ENCODE data around the gene MAP7D1.
"Not testable (repeated sequence)": the region's sequence is repeated elsewhere in the genome, so short reads cannot be mapped to it uniquely, and the experiment has no call there.

The MAP7D1 gene

GRCh38 chr1:36183309-36183856, 27.4 kb downstream of the MAP7D1 start:
- H3K4me3 ChIP-seq (ENCODE audit: low read depth, low read length): no peak overlapping the region
- DNase-seq (ENCODE audit: low read depth): no peak

GRCh38 chr1:36187800-36188593, 32.0 kb downstream of the MAP7D1 start:
- peak; percentile 81 for DNase-seq (ENCODE audit: low read depth)
- no peak overlapping the region for H3K4me3 ChIP-seq (ENCODE audit: low read depth, low read length)

GRCh38 chr1:36196805-36197204, 40.8 kb downstream of the MAP7D1 start:
- DNase-seq (ENCODE audit: low read depth); H3K4me3 ChIP-seq (ENCODE audit: low read depth, low read length): not testable (repeated sequence)

GRCh38 chr1:36198641-36199040, 42.7 kb downstream of the MAP7D1 start:
- no peak overlapping the region for H3K4me3 ChIP-seq (ENCODE audit: low read depth, low read length)
- DNase-seq (ENCODE audit: low read depth): no peak

- no peak for DNase-seq (ENCODE audit: low read depth)
- H3K4me3 ChIP-seq (ENCODE audit: low read depth, low read length): no peak overlapping the region
Measured at GRCh38 chr1:36199934-36200741, 44.2 kb downstream of the MAP7D1 start.

GRCh38 chr1:36203027-36203553, 47.1 kb downstream of the MAP7D1 start:
- DNase-seq (ENCODE audit: low read depth): no peak
- H3K4me3 ChIP-seq (ENCODE audit: low read depth, low read length): no peak overlapping the region

- DNase-seq (ENCODE audit: low read depth): peak; percentile 54
Measured at GRCh38 chr1:36203554-36204346, 47.8 kb downstream of the MAP7D1 start.

GRCh38 chr1:36204347-36204909, 48.5 kb downstream of the MAP7D1 start:
- no peak overlapping the region for H3K4me3 ChIP-seq (ENCODE audit: low read depth, low read length)
- DNase-seq (ENCODE audit: low read depth): no peak

More at GRCh38 chr1:36203554-36204346, 47.8 kb downstream of the MAP7D1 start:
- no peak overlapping the region for H3K4me3 ChIP-seq (ENCODE audit: low read depth, low read length)

- no peak for DNase-seq (ENCODE audit: low read depth)
- no peak overlapping the region for H3K4me3 ChIP-seq (ENCODE audit: low read depth, low read length)
Measured at GRCh38 chr1:36206323-36206858, 50.4 kb downstream of the MAP7D1 start.

- no peak overlapping the region for H3K4me3 ChIP-seq (ENCODE audit: low read depth, low read length)
- DNase-seq (ENCODE audit: low read depth): peak; percentile 44
Measured at GRCh38 chr1:36207339-36207738, 51.4 kb downstream of the MAP7D1 start.

GRCh38 chr1:36208978-36209703, 53.2 kb downstream of the MAP7D1 start:
- DNase-seq (ENCODE audit: low read depth): no peak
- no peak overlapping the region for H3K4me3 ChIP-seq (ENCODE audit: low read depth, low read length)

GRCh38 chr1:36211307-36211706, 55.3 kb downstream of the MAP7D1 start:
- DNase-seq (ENCODE audit: low read depth): no peak

GRCh38 chr1:36211841-36212240, 55.9 kb downstream of the MAP7D1 start:
- DNase-seq (ENCODE audit: low read depth): no peak

More at GRCh38 chr1:36211307-36211706, 55.3 kb downstream of the MAP7D1 start:
- H3K4me3 ChIP-seq (ENCODE audit: low read depth, low read length): no peak overlapping the region

GRCh38 chr1:36212782-36213181, 56.8 kb downstream of the MAP7D1 start:
- no peak for DNase-seq (ENCODE audit: low read depth)
- no peak overlapping the region for H3K4me3 ChIP-seq (ENCODE audit: low read depth, low read length)

More at GRCh38 chr1:36211841-36212240, 55.9 kb downstream of the MAP7D1 start:
- no peak overlapping the region for H3K4me3 ChIP-seq (ENCODE audit: low read depth, low read length)

GRCh38 chr1:36217670-36218069, 61.7 kb downstream of the MAP7D1 start:
- no peak overlapping the region for H3K4me3 ChIP-seq (ENCODE audit: low read depth, low read length)
- no peak for DNase-seq (ENCODE audit: low read depth)

- not testable (repeated sequence) for H3K4me3 ChIP-seq (ENCODE audit: low read depth, low read length); DNase-seq (ENCODE audit: low read depth)
Measured at GRCh38 chr1:36221901-36222300, 65.9 kb downstream of the MAP7D1 start.

GRCh38 chr1:36222481-36223380, 66.8 kb downstream of the MAP7D1 start:
- peak overlapping the region; percentile 53 for H3K4me3 ChIP-seq (ENCODE audit: low read depth, low read length)
- no peak for DNase-seq (ENCODE audit: low read depth)

All from skeletal muscle cell (primary cell).